Measurements from ENCODE around the gene RTN3.
"Not testable (repeated sequence)": the region's sequence is repeated elsewhere in the genome, so short reads cannot be mapped to it uniquely, and the experiment has no call there.

RTN3 gene

GRCh38 chr11:63768237-63769041 is 87.1 kb downstream of the RTN3 start, which contains the start of gene ZFTA:
Gene ZFTA, minus strand, starts transcription at chr11:63768775. Its CDS starts 153 bp downstream, at chr11:63768622.
- peak; percentile 85 for DNase-seq
- Mint-ChIP-seq H3K4me3 (peak within 1 kb of the TSS; percentile 95), H3K27ac (peak within 1 kb of the TSS; percentile 95), H3K9me3 (peaks cover 3% of the 10 kb centered on the region), H3K4me1 (peaks cover 56% of the 10 kb centered on the region), H3K36me3 (ENCODE audit: low read depth) (no peaks in the 10 kb centered on the region), H3K27me3 (ENCODE audit: low read depth, poor library complexity) (peaks cover 33% of the 10 kb centered on the region)
- TF ChIP-seq CTCF (IDR thresholded peaks at IDR 0.05): no peak

- no peaks in the 10 kb centered on the region for H3K36me3 Mint-ChIP-seq (ENCODE audit: low read depth)
- peaks cover 56% of the 10 kb centered on the region for H3K4me1 Mint-ChIP-seq
- no peak overlapping the region for H3K4me3 Mint-ChIP-seq
- H3K27ac Mint-ChIP-seq: no peak overlapping the region
- H3K9me3 Mint-ChIP-seq: peaks cover 3% of the 10 kb centered on the region
- TF ChIP-seq CTCF (IDR thresholded peaks at IDR 0.05): no peak
- DNase-seq: peak; percentile 60
- peaks cover 38% of the 10 kb centered on the region for H3K27me3 Mint-ChIP-seq (ENCODE audit: low read depth, poor library complexity)
Measured at GRCh38 chr11:63769042-63769713, 87.9 kb downstream of the RTN3 start.

- Mint-ChIP-seq H3K4me3 (peak overlapping the region; percentile 84), H3K27me3 (ENCODE audit: low read depth, poor library complexity) (peaks cover 42% of the 10 kb centered on the region), H3K36me3 (ENCODE audit: low read depth) (no peaks in the 10 kb centered on the region), H3K9me3 (peaks cover 3% of the 10 kb centered on the region), H3K27ac (no peak overlapping the region), H3K4me1 (peaks cover 56% of the 10 kb centered on the region)
- DNase-seq: peak; percentile 39
- TF ChIP-seq CTCF (IDR thresholded peaks at IDR 0.05): no peak
Measured at GRCh38 chr11:63769714-63770455, 88.6 kb downstream of the RTN3 start.

GRCh38 chr11:63770763-63771162 is 89.5 kb downstream of the RTN3 start:
- Mint-ChIP-seq H3K36me3 (ENCODE audit: low read depth) (no peaks in the 10 kb centered on the region), H3K27ac (no peak overlapping the region), H3K4me1 (peaks cover 48% of the 10 kb centered on the region), H3K4me3 (peak overlapping the region; percentile 66), H3K27me3 (ENCODE audit: low read depth, poor library complexity) (peaks cover 50% of the 10 kb centered on the region), H3K9me3 (peaks cover 3% of the 10 kb centered on the region)
- TF ChIP-seq CTCF (IDR thresholded peaks at IDR 0.05): no peak
- no peak for DNase-seq

- not testable (repeated sequence) for H3K36me3 Mint-ChIP-seq (ENCODE audit: low read depth); H3K9me3 Mint-ChIP-seq; DNase-seq; H3K27ac Mint-ChIP-seq
- Mint-ChIP-seq H3K27me3 (ENCODE audit: low read depth, poor library complexity) (peaks cover 59% of the 10 kb centered on the region), H3K4me1 (peaks cover 37% of the 10 kb centered on the region), H3K4me3 (peak overlapping the region; percentile 11)
Measured at GRCh38 chr11:63771741-63772318, 90.5 kb downstream of the RTN3 start.

GRCh38 chr11:63775191-63775590 is 93.9 kb downstream of the RTN3 start:
- H3K4me3 Mint-ChIP-seq: no peak overlapping the region
- H3K9me3 Mint-ChIP-seq: peaks cover 8% of the 10 kb centered on the region
- H3K27me3 Mint-ChIP-seq (ENCODE audit: low read depth, poor library complexity): peaks cover 78% of the 10 kb centered on the region
- peaks cover 28% of the 10 kb centered on the region for H3K4me1 Mint-ChIP-seq
- DNase-seq: no peak
- H3K36me3 Mint-ChIP-seq (ENCODE audit: low read depth): no peaks in the 10 kb centered on the region
- no peak overlapping the region for H3K27ac Mint-ChIP-seq
- no peak for TF ChIP-seq CTCF (IDR thresholded peaks at IDR 0.05)
